ENCODE data around the gene GOSR1.
"Not testable (repeated sequence)": the region's sequence is repeated elsewhere in the genome, so short reads cannot be mapped to it uniquely, and the experiment has no call there.

Gene GOSR1

GRCh38 chr17:30564422-30565072 is 87.3 kb downstream of the GOSR1 start:
- DNase-seq: peak; percentile 63

GRCh38 chr17:30565073-30565935 is 88.1 kb downstream of the GOSR1 start:
- DNase-seq: peak; percentile 63

GRCh38 chr17:30566104-30566503 is 88.9 kb downstream of the GOSR1 start:
- not testable (repeated sequence) for DNase-seq

- DNase-seq: not testable (repeated sequence)
These were observed 89.5 kb downstream of the GOSR1 start for GRCh38 chr17:30566516-30567225.

- no peak for DNase-seq
These were observed 90.3 kb downstream of the GOSR1 start for GRCh38 chr17:30567231-30568116.

- DNase-seq: no peak
These were observed 90.9 kb downstream of the GOSR1 start for GRCh38 chr17:30568117-30568430.

GRCh38 chr17:30569531-30570175 is 92.4 kb downstream of the GOSR1 start:
- DNase-seq: not testable (repeated sequence)

- no peak for DNase-seq
These were observed 93.0 kb downstream of the GOSR1 start for GRCh38 chr17:30570191-30570590.

- no peak for DNase-seq
These were observed 93.5 kb downstream of the GOSR1 start for GRCh38 chr17:30570596-30571265.

GRCh38 chr17:30571404-30571803 is 94.2 kb downstream of the GOSR1 start:
- not testable (repeated sequence) for DNase-seq

GRCh38 chr17:30571921-30572320 is 94.7 kb downstream of the GOSR1 start:
- DNase-seq: no peak

GRCh38 chr17:30572651-30573554 is 95.7 kb downstream of the GOSR1 start:
- not testable (repeated sequence) for DNase-seq

- DNase-seq: no peak
These were observed 96.5 kb downstream of the GOSR1 start for GRCh38 chr17:30573603-30574175.

GRCh38 chr17:30574309-30574708 is 97.1 kb downstream of the GOSR1 start:
- not testable (repeated sequence) for DNase-seq

GRCh38 chr17:30574806-30575205 is 97.6 kb downstream of the GOSR1 start:
- not testable (repeated sequence) for DNase-seq

GRCh38 chr17:30575648-30576325 is 98.6 kb downstream of the GOSR1 start:
- not testable (repeated sequence) for DNase-seq

- no peak for DNase-seq
These were observed 99.2 kb downstream of the GOSR1 start for GRCh38 chr17:30576326-30576861.
